Suprapubic skin (tissue), 4 donors: ENCODE measurements around the gene CAPS. TPM values are rescaled to one million over a fixed set of nuclear protein-coding genes. Genes with fewer than 3 reads are reported as not detected.
A peak's percentile ranks its signal among the peaks of the same experiment; 100 is the strongest.

Experiments used
- DNase-seq, 2 donors: peaks; one replicate each; pipeline ENCODE4 v3.0.0-alpha.2; 2019; ENCODE audit warnings: low spot score in 2 of 2
- H3K27ac ChIP-seq: fragments of 200-600 bp; sonication (generic); one replicate; pipeline ENCODE4 v1.5.1; 2019
- H3K27me3 ChIP-seq: fragments of 200-600 bp; sonication (generic); one replicate; pipeline ENCODE4 v1.5.1; 2019
- H3K36me3 ChIP-seq: fragments of 200-600 bp; sonication (generic); one replicate; pipeline ENCODE4 v1.5.1; 2019
- H3K4me1 ChIP-seq: fragments of 200-600 bp; sonication (generic); one replicate; pipeline ENCODE4 v1.5.1; 2019
- H3K4me3 ChIP-seq: fragments of 200-600 bp; sonication (generic); one replicate; pipeline ENCODE4 v1.5.1; 2019; ENCODE audit warnings: mild to moderate bottlenecking
- H3K9me3 ChIP-seq: fragments of 200-600 bp; sonication (generic); one replicate; pipeline ENCODE4 v1.5.1; 2019
- EP300 ChIP-seq: sonication (generic); formaldehyde crosslinking; IDR thresholded peaks from one replicate; pipeline ENCODE4 v1.6.1; 2017; ENCODE audit warnings: antibody characterized with exemption
- POLR2A ChIP-seq, 2 donors: fragments of 450-650 bp; IDR thresholded peaks; one replicate each; pipeline ENCODE4 v1.6.1; 2017; ENCODE audit warnings: antibody characterized with exemption in 2 of 2, mild to moderate bottlenecking in 2 of 2, moderate library complexity in 2 of 2
- POLR2AphosphoS5 ChIP-seq, 3 donors: sonication (generic); formaldehyde crosslinking; IDR thresholded peaks; one replicate each; pipeline ENCODE4 v1.6.1; 2017; ENCODE audit warnings: antibody characterized with exemption in 3 of 3
- WGBS: methylation state at CpG from one replicate; pipeline ENCODE4 v1.1.5; 2018; 5-methylcytosine and 5-hydroxymethylcytosine counted together
- total RNA-seq, 4 donors: library from RNA; depleted of rRNA; stranded (reverse); fragments of >200 nt; gene quantifications; one replicate each; pipeline ENCODE4 v1.1.0, GENCODE V29; 2016
- TF ChIP-seq, protein P1 (sequence below), 2 donors: fragments of 200-600 bp in 1 of 2; fragments of 450-650 bp in 1 of 2; sonication (generic) in 1 of 2; IDR thresholded peaks; one replicate each; pipeline ENCODE4 v1.5.1; 2016 to 2019; ENCODE audit warnings: antibody characterized with exemption in 2 of 2, mild to moderate bottlenecking in 1 of 2, moderate library complexity in 1 of 2

Gene CAPS
- total RNA-seq, 4 donors from 2014 or later, result 7.2 to 36.5 (median 10.0) TPM

DNA sequence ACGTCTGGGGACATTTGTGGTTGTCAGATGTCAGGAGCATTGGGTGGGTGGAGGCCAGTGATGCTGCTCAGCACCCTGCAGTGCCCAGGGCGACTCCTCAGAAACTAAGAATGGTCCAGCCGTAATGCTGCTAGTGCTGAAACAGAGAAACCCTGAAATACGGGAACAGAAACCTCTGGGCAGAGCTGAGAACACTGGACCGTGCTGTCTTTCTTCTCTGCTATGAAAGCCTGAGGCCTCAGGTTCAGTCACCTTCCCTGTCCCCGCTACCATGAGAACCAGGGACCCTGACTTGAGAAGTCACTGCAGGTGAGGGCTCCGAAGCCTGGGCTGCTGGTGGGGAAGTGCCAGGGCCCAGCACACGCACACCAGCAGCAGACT is 13.4 kb downstream of the CAPS start:
- Histone ChIP-seq H3K4me1 (peaks cover 20% of the 10 kb centered on the region), H3K9me3 (no peaks in the 10 kb centered on the region), H3K4me3 (no peak overlapping the region), H3K36me3 (peaks cover 99% of the 10 kb centered on the region), H3K27me3 (no peaks in the 10 kb centered on the region), H3K27ac (peak overlapping the region; percentile 55)
- 87% methylated on average over 7 of the region's 8 CpGs for WGBS
- TF ChIP-seq POLR2AphosphoS5 (IDR thresholded peaks at IDR 0.05) (no peak), POLR2A (IDR thresholded peaks at IDR 0.05) (no peak), EP300 (no peak)
- TF ChIP-seq, protein P1, sequence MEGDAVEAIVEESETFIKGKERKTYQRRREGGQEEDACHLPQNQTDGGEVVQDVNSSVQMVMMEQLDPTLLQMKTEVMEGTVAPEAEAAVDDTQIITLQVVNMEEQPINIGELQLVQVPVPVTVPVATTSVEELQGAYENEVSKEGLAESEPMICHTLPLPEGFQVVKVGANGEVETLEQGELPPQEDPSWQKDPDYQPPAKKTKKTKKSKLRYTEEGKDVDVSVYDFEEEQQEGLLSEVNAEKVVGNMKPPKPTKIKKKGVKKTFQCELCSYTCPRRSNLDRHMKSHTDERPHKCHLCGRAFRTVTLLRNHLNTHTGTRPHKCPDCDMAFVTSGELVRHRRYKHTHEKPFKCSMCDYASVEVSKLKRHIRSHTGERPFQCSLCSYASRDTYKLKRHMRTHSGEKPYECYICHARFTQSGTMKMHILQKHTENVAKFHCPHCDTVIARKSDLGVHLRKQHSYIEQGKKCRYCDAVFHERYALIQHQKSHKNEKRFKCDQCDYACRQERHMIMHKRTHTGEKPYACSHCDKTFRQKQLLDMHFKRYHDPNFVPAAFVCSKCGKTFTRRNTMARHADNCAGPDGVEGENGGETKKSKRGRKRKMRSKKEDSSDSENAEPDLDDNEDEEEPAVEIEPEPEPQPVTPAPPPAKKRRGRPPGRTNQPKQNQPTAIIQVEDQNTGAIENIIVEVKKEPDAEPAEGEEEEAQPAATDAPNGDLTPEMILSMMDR (IDR thresholded peaks at IDR 0.05), result no peak
- DNase-seq, result no peak

DNA sequence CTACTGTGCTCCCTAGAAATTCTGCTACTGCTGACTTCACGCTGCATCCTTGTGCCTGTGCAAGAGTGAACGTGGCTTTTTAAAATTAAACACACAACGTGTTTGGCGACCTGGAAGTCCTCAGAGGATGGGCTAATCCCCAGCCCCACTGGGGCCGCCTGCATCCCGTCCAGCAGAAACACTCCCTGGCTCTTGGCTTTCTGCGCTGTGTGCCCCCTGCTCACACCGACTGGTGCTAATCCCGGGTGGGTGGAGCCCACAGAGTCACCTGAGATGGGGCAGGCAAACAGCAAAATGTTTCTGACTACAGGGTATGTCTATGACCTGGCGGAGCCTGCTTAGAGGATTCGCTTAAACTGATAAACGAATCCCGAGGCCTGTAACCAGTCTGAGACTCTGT is 15.1 kb downstream of the CAPS start:
- TF ChIP-seq EP300, result no peak
- TF ChIP-seq POLR2AphosphoS5 (IDR thresholded peaks at IDR 0.05), result no peak
- TF ChIP-seq POLR2A (IDR thresholded peaks at IDR 0.05), result no peak
- TF ChIP-seq, protein P1 (IDR thresholded peaks at IDR 0.05), result no peak
- H3K4me3 ChIP-seq, result no peak overlapping the region
- peaks cover 20% of the 10 kb centered on the region for H3K4me1 ChIP-seq
- DNase-seq, result no peak
- 92% methylated on average over 13 of the region's 13 CpGs for WGBS
- no peaks in the 10 kb centered on the region for H3K27me3 ChIP-seq
- H3K27ac ChIP-seq, result no peak overlapping the region
- peaks cover 94% of the 10 kb centered on the region for H3K36me3 ChIP-seq
- no peaks in the 10 kb centered on the region for H3K9me3 ChIP-seq

DNA sequence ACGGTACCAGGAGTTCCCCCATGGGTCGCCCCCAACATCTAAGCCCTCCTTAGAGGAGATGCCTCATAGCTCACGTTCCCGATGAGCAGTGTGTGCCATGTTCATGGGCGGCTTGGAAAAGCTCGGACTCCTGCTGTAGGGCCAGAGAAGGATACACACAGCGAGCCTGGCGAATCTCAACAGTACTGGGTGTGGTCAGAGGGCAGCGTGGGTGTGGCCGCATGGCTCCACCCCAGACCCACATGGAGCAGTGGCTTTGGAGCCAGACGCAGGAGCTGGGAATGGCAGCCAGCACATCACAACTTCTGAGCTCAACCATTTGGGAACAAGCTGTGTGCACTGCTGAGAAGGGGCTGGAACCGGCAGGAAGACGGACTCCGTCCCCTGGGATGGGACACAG is 15.6 kb downstream of the CAPS start:
- Histone ChIP-seq H3K4me1 (peaks cover 20% of the 10 kb centered on the region), H3K27me3 (no peaks in the 10 kb centered on the region), H3K9me3 (no peaks in the 10 kb centered on the region), H3K4me3 (no peak overlapping the region), H3K36me3 (peaks cover 90% of the 10 kb centered on the region), H3K27ac (no peak overlapping the region)
- DNase-seq, result no peak
- TF ChIP-seq EP300 (no peak), POLR2A (IDR thresholded peaks at IDR 0.05) (no peak), POLR2AphosphoS5 (IDR thresholded peaks at IDR 0.05) (no peak)
- TF ChIP-seq, protein P1 (IDR thresholded peaks at IDR 0.05), result no peak
- WGBS, result 78% methylated on average over 7 of the region's 14 CpGs

DNA sequence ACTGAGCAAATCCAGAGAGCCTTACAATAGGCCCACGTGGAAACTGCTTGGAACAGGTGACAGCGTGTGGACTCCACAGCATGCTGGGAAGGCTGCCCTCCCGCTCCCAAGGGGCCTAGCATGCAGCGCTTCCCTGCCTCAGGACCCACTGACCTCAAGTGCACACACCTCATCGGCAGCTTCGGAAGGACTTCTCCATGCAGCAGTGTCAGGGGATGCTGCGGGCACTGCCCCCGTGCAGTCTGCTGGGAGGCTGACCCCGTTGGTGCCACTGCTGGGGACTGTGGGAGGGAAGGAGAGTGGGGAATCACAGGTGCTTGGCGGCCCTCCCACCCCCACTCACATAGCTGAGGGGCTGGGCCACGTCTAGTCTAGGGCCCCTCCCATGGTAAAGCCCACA is 17.2 kb downstream of the CAPS start:
- H3K9me3 ChIP-seq, result no peaks in the 10 kb centered on the region

DNA sequence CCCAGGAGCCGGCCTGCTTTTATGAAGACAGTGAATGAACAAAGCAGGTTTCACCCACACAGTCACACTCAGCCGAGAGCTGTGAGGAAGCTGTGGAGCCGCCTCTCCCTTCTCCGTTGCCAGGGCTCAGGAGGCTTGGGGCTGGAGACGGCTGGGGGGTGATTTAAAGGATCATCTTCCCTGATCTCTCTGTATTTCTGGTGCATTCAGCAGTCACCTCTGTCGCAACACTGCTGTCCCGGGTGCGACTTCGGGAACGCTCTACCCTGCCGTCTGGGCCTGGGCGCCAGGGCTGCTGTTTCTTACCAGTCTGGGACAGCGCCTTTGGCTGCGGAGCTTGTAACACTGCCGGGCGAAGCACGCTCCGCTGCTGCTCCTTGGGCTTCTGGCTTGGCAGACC is 18.1 kb downstream of the CAPS start:
- H3K4me1 ChIP-seq, result peaks cover 23% of the 10 kb centered on the region
- no peaks in the 10 kb centered on the region for H3K9me3 ChIP-seq
- DNase-seq, result no peak
- no peaks in the 10 kb centered on the region for H3K27me3 ChIP-seq
- no peak overlapping the region for H3K27ac ChIP-seq
- 93% methylated on average over 18 of the region's 18 CpGs for WGBS
- peaks cover 74% of the 10 kb centered on the region for H3K36me3 ChIP-seq
- TF ChIP-seq POLR2AphosphoS5 (IDR thresholded peaks at IDR 0.05) (no peak), POLR2A (IDR thresholded peaks at IDR 0.05) (no peak), EP300 (no peak)
- TF ChIP-seq, protein P1 (IDR thresholded peaks at IDR 0.05), result no peak
- no peak overlapping the region for H3K4me3 ChIP-seq

More for the DNA sequence above, 17.2 kb downstream of the CAPS start:
- no peaks in the 10 kb centered on the region for H3K27me3 ChIP-seq
- TF ChIP-seq POLR2AphosphoS5 (IDR thresholded peaks at IDR 0.05) (no peak), EP300 (no peak), POLR2A (IDR thresholded peaks at IDR 0.05) (no peak)
- TF ChIP-seq, protein P1 (IDR thresholded peaks at IDR 0.05), result no peak
- WGBS, result 88% methylated on average over 11 of the region's 11 CpGs
- H3K36me3 ChIP-seq, result peaks cover 82% of the 10 kb centered on the region
- no peak overlapping the region for H3K4me3 ChIP-seq
- peaks cover 28% of the 10 kb centered on the region for H3K4me1 ChIP-seq
- H3K27ac ChIP-seq, result no peak overlapping the region
- DNase-seq, result no peak
